Measurements from ENCODE around the gene KRTCAP2. TPM values are rescaled to one million over a fixed set of nuclear protein-coding genes. Genes with fewer than 3 reads are reported as not detected.

KRTCAP2 gene
- total RNA-seq, 4 donors from 2014 or later, result 1.5 to 200 (median 62.5) TPM

DNA sequence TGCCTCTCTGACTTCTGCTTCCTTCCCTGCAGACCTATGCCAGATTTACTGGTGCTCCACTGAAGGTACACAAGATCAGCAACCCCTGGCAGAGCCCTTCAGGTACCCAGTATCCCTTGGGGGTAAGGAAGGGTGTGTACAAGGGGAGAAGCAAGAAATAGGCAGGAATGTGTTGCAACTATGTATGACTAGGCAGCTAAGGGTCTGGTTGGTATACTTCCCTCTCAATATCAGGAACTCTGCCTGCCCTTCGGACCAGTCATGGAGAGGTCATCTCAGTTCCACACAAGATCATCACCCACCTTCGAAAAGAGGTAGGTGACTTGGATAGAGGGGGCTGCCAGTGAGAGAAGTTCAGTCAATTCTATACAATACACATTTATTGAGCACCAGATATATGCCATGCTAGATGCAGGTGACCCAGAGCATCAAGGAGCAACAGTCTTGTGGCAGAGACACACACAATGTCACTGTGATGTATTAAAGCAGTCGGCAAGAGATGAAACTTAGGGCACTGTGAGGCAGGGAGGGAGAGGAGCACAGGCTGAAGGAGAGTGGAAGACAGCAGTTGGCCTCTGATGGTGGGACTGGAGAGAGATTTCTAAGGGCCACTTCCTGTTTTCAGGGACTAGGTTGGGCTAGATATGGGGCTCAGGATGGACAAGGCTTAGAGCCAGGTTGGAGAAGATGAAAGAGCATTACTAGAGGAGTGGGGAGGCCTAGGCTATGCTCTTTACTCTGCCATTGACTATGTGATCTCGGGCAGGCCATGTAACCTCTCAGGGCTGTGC is 37.4 kb upstream of the KRTCAP2 start:
- no peaks in the 10 kb centered on the region for H3K36me3 ChIP-seq
- TF ChIP-seq POLR2A (IDR thresholded peaks at IDR 0.05), result no peak
- no peak for TF ChIP-seq CTCF (IDR thresholded peaks at IDR 0.05)
- H3K27me3 ChIP-seq, result no peaks in the 10 kb centered on the region
- DNase-seq, result no peak
- H3K4me3 ChIP-seq, result no peak overlapping the region
- no peaks in the 10 kb centered on the region for H3K4me1 ChIP-seq
- H3K27ac ChIP-seq, result peak overlapping the region in 1 of 2 donors; percentile 27
- H3K9me3 ChIP-seq, result no peaks in the 10 kb centered on the region
- intact Hi-C loops (cut with DNase I; ENCODE audit: low total_unique reads), result no loop called here

- Histone ChIP-seq H3K36me3 (no peaks in the 10 kb centered on the region), H3K27me3 (no peaks in the 10 kb centered on the region), H3K4me3 (peak overlapping the region; percentile 62 to 76), H3K9me3 (no peaks in the 10 kb centered on the region), H3K4me1 (no peaks in the 10 kb centered on the region), H3K27ac (peak overlapping the region; percentile 99)
- no peak for TF ChIP-seq POLR2A (IDR thresholded peaks at IDR 0.05)
- TF ChIP-seq CTCF (IDR thresholded peaks at IDR 0.05), result no peak
- no peak for DNase-seq
- intact Hi-C loops (cut with DNase I; ENCODE audit: low total_unique reads), result no loop called here
These were observed 36.2 kb upstream of the KRTCAP2 start for GRCh38 chr1:155209312-155209721.

DNA sequence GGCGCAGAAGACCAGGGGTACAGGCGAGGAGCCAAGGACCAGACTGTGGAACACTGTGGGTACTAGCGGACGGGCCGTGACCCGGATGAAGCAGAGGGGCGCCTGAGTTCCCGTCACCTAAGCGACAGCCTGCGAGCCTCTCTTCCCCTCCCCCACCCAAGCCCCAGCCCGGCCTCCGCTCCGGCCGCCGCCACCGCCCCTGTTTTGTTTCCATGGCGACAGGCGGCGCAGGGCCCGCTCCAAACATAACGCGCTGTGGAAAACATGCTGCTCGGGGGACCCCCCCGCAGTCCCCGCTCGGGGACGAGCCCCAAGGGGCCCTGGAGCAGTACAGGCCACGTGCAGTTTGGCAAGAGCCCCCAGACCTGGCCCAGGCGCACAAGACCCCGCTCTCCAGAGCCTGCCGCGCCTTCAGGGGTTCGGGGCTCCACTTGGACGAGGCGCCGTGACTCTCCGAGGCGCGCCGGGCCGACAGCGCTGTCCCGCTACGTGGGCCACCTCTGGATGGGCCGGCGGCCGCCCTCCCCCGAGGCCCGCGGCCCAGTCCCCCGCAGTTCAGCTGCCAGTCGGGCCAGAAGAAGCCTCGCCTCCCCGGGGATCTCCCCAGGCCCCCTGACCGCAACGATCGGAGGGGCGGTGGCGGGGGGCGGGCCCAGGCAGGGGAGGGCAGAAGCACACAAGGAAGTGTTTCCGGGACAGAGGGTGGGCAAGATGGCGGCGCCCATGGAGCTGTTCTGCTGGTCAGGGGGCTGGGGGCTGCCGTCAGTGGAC is 35.6 kb upstream of the KRTCAP2 start, which contains the start of gene MTX1:
MTX1 (plus strand) TSS at position 155 of the 771 bp plus-strand sequence; CDS start at position 265, 110 bp downstream.
- DNase-seq, result peak; percentile 93 to 96
- Histone ChIP-seq H3K4me1 (no peaks in the 10 kb centered on the region), H3K27me3 (no peaks in the 10 kb centered on the region), H3K27ac (peak within 1 kb of the TSS; percentile 99), H3K9me3 (no peaks in the 10 kb centered on the region), H3K4me3 (peak within 1 kb of the TSS; percentile 62 to 76), H3K36me3 (no peaks in the 10 kb centered on the region)
- intact Hi-C loops (cut with DNase I; ENCODE audit: low total_unique reads), result no loop called here
- TF ChIP-seq CTCF (IDR thresholded peaks at IDR 0.05) (no peak), POLR2A (IDR thresholded peaks at IDR 0.05) (peak; percentile 27 to 79)

DNA sequence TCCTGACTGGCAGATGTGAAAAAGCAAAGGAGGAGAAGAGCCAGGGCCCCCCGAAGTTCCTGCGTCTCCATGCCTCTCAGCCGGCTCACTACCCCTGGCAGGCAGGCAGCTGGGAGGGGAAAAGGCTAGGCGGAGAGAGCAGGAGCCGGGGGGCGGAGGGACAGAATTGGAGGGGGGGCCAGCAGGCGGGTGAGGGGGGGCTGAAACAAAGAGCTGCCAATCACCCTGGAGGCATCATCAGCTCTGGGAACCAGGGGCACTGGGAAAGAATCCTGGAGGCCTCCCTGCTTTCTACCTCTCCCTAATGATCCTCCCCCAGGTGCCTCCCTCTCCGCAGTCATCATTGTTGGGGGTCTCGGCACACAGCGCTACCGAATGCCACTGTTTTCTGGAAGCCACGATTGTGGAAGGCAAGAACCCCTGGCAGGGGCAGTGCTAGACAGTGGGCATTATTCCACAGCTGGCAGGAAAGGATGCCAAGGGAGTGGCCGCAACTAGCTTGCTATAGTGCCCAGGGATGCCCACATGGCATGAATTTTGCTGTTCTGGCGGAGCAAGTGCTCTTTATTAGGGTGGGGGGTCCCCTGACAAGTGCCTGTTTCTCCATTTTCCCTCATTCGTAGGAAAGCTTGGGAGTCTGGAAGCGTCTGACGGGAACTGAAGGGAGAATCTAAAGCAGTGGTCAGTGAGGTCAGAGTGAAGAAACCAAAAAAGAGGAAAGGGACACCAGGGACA is 34.9 kb upstream of the KRTCAP2 start, which contains the start of gene THBS3:
THBS3 (minus strand) TSS at position 92 of the 735 bp plus-strand sequence; CDS start at position 71, 21 bp downstream.
- Histone ChIP-seq H3K4me3 (peak within 1 kb of the TSS; percentile 62 to 76), H3K4me1 (no peaks in the 10 kb centered on the region), H3K27me3 (no peaks in the 10 kb centered on the region), H3K27ac (peak within 1 kb of the TSS; percentile 99), H3K36me3 (no peaks in the 10 kb centered on the region), H3K9me3 (no peaks in the 10 kb centered on the region)
- TF ChIP-seq CTCF (IDR thresholded peaks at IDR 0.05), result no peak
- TF ChIP-seq POLR2A (IDR thresholded peaks at IDR 0.05), result no peak
- intact Hi-C loops (cut with DNase I; ENCODE audit: low total_unique reads), result no loop called here
- DNase-seq, result peak; percentile 71 to 75
